ENCODE measurements around the gene ALDH3B1. TPM values are rescaled to one million over a fixed set of nuclear protein-coding genes. Genes with fewer than 3 reads are reported as not detected.
A peak's percentile ranks its signal among the peaks of the same experiment; 100 is the strongest.

Gene ALDH3B1
- total RNA-seq, 1 donor from 2014 or later = 1.7 TPM

- DNase-seq (ENCODE audit: extremely low spot score, unreplicated experiment) = no peak
- H3K4me1 Mint-ChIP-seq (ENCODE audit: unreplicated experiment) = no peaks in the 10 kb centered on the region
- H3K27me3 Mint-ChIP-seq = no peaks in the 10 kb centered on the region
- no peak overlapping the region for H3K27ac Mint-ChIP-seq
- no peaks in the 10 kb centered on the region for H3K9me3 Mint-ChIP-seq
- H3K36me3 Mint-ChIP-seq = peaks cover 37% of the 10 kb centered on the region
- H3K4me3 Mint-ChIP-seq = no peak overlapping the region
- TF ChIP-seq CTCF (conservative IDR thresholded peaks at IDR 0.05) = no peak
These were observed 56.6 kb downstream of the ALDH3B1 start for GRCh38 chr11:68066742-68067141.

GRCh38 chr11:68067991-68068390, 57.9 kb downstream of the ALDH3B1 start:
- Mint-ChIP-seq H3K4me1 (ENCODE audit: unreplicated experiment) (no peaks in the 10 kb centered on the region), H3K9me3 (no peaks in the 10 kb centered on the region), H3K27me3 (no peaks in the 10 kb centered on the region), H3K4me3 (no peak overlapping the region), H3K36me3 (peaks cover 31% of the 10 kb centered on the region), H3K27ac (no peak overlapping the region)
- no peak for TF ChIP-seq CTCF (conservative IDR thresholded peaks at IDR 0.05)
- DNase-seq (ENCODE audit: extremely low spot score, unreplicated experiment) = no peak

- Mint-ChIP-seq H3K36me3 (peaks cover 32% of the 10 kb centered on the region), H3K4me1 (ENCODE audit: unreplicated experiment) (peaks cover 11% of the 10 kb centered on the region), H3K4me3 (no peak overlapping the region)
These were observed 61.3 kb downstream of the ALDH3B1 start for GRCh38 chr11:68071281-68072048.

GRCh38 chr11:68074584-68075352, 64.6 kb downstream of the ALDH3B1 start:
- H3K4me3 Mint-ChIP-seq = no peak overlapping the region
- no peak for TF ChIP-seq CTCF (conservative IDR thresholded peaks at IDR 0.05)
- no peak for DNase-seq (ENCODE audit: extremely low spot score, unreplicated experiment)
- no peaks in the 10 kb centered on the region for H3K9me3 Mint-ChIP-seq
- H3K27ac Mint-ChIP-seq = no peak overlapping the region
- H3K36me3 Mint-ChIP-seq = peaks cover 24% of the 10 kb centered on the region
- no peaks in the 10 kb centered on the region for H3K27me3 Mint-ChIP-seq
- peaks cover 22% of the 10 kb centered on the region for H3K4me1 Mint-ChIP-seq (ENCODE audit: unreplicated experiment)

More at GRCh38 chr11:68071281-68072048, 61.3 kb downstream of the ALDH3B1 start:
- Mint-ChIP-seq H3K27ac (no peak overlapping the region), H3K9me3 (no peaks in the 10 kb centered on the region), H3K27me3 (no peaks in the 10 kb centered on the region)
- peak; percentile 42 for DNase-seq (ENCODE audit: extremely low spot score, unreplicated experiment)
- TF ChIP-seq CTCF (conservative IDR thresholded peaks at IDR 0.05) = no peak

- peak; percentile 17 for TF ChIP-seq CTCF (conservative IDR thresholded peaks at IDR 0.05)
- Mint-ChIP-seq H3K4me1 (ENCODE audit: unreplicated experiment) (peaks cover 22% of the 10 kb centered on the region), H3K27me3 (no peaks in the 10 kb centered on the region), H3K9me3 (no peaks in the 10 kb centered on the region), H3K4me3 (no peak overlapping the region), H3K27ac (no peak overlapping the region), H3K36me3 (peaks cover 27% of the 10 kb centered on the region)
- no peak for DNase-seq (ENCODE audit: extremely low spot score, unreplicated experiment)
These were observed 66.4 kb downstream of the ALDH3B1 start for GRCh38 chr11:68076371-68077042.

Data from type B pancreatic cell (in vitro differentiated cells).